Endothelial cell of umbilical vein (primary cell): Measurements from ENCODE around the gene SHISA6. TPM values are rescaled to one million over a fixed set of nuclear protein-coding genes. Genes with fewer than 3 reads are reported as not detected.

Experiments used
- BruUV-seq: library from RNA; stranded (reverse); fragments of 400-500 nt; replicated peaks from 2 replicates; lab custom pipeline; 2021; lab: Mats Ljungman, UMichigan
- CTCF ChIA-PET: fragments of 300-600, 350-600 bp; sonication (Branson Sonifier 250); formaldehyde crosslinking; loops from one replicate; lab custom pipeline; 2021; ENCODE audit warnings: antibody characterized with exemption, inconsistent platforms; lab: Charles Lee
- POLR2A ChIA-PET: fragments of 300-600, 350-600 bp; sonication (Branson Sonifier 250); formaldehyde crosslinking; loops from one replicate; lab custom pipeline; 2021; ENCODE audit warnings: antibody characterized with exemption, inconsistent platforms; lab: Charles Lee
- DNase-seq: peaks from one replicate; pipeline ENCODE4 v3.0.0-alpha.2; 2011; ENCODE audit warnings: low read depth, low spot score
- FAIRE-seq: peaks from 2 replicates; lab custom pipeline; 2011; peaks lifted over from hg19 to GRCh38; lab: Jason Lieb, UNC
- H2AFZ ChIP-seq: 2 replicates; pipeline ENCODE4 v1.6.0; 2012; ENCODE audit warnings: low read depth, low read length, control low read depth, inconsistent platforms
- H3K27ac ChIP-seq: 2 replicates; pipeline ENCODE4 v1.5.1; 2011; ENCODE audit warnings: low read depth, mild to moderate bottlenecking, control low read depth, low read length, moderate library complexity; ENCODE audit not compliant: insufficient read depth
- H3K27me3 ChIP-seq, 2 experiments: 2 replicates each; pipeline versions ENCODE4 v1.6.0 to v1.6.1; 2011; ENCODE audit warnings: low read length in 2 of 2, mixed read lengths in 1 of 2; ENCODE audit not compliant: control insufficient read depth in 2 of 2, insufficient read depth in 2 of 2
- H3K36me3 ChIP-seq, 2 experiments: 2 replicates in 1 of 2; 3 replicates in 1 of 2; pipeline ENCODE4 v1.5.1; 2011; ENCODE audit warnings: low read length in 2 of 2, mild to moderate bottlenecking in 1 of 2, moderate library complexity in 1 of 2; ENCODE audit not compliant: control insufficient read depth in 2 of 2, insufficient read depth in 2 of 2; ENCODE audit errors: extremely low read depth in 1 of 2
- H3K4me1 ChIP-seq: 3 replicates; pipeline ENCODE4 v1.5.1; 2011; ENCODE audit warnings: mild to moderate bottlenecking, low read length; ENCODE audit not compliant: control insufficient read depth, insufficient read depth; ENCODE audit errors: extremely low read depth
- H3K4me2 ChIP-seq: 2 replicates; pipeline ENCODE4 v1.6.1; 2011; ENCODE audit warnings: low read length, control low read depth, mixed read lengths; ENCODE audit not compliant: insufficient read depth
- H3K4me3 ChIP-seq, 3 experiments: fragments of 200-600 bp in 1 of 3; sonication (generic), shearing (Covaris generic) in 1 of 3; replicated peaks in 1 of 3; 2 replicates each; pipeline ENCODE4 v1.5.1; 2011 to 2016; ENCODE audit warnings: control low read depth in 3 of 3, low read length in 3 of 3, mild to moderate bottlenecking in 2 of 3, inconsistent platforms in 1 of 3, low read depth in 1 of 3, moderate library complexity in 1 of 3; ENCODE audit not compliant: insufficient read depth in 1 of 3
- H3K79me2 ChIP-seq: 2 replicates; pipeline ENCODE4 v1.6.0; 2012; ENCODE audit warnings: low read length, inconsistent platforms; ENCODE audit not compliant: control insufficient read depth, insufficient read depth
- H3K9ac ChIP-seq: replicated peaks from 2 replicates; pipeline ENCODE3; 2011; ENCODE audit warnings: low read length, control low read depth; ENCODE audit not compliant: insufficient read depth; ENCODE audit errors: extremely low read depth
- H3K9me1 ChIP-seq: replicated peaks from 3 replicates; pipeline ENCODE4 v1.6.0; 2011; ENCODE audit warnings: mild to moderate bottlenecking, low read length; ENCODE audit not compliant: control insufficient read depth, insufficient read depth; ENCODE audit errors: extremely low read depth
- H3K9me3 ChIP-seq: replicated peaks from 2 replicates; pipeline ENCODE4 v1.5.1; 2012; ENCODE audit warnings: low read length, inconsistent platforms; ENCODE audit not compliant: control insufficient read depth, insufficient read depth
- H4K20me1 ChIP-seq: replicated peaks from 2 replicates; pipeline ENCODE3; 2011; ENCODE audit warnings: mild to moderate bottlenecking, low read length; ENCODE audit not compliant: control insufficient read depth, insufficient read depth; ENCODE audit errors: extremely low read depth
- CTCF ChIP-seq, 2 donors: IDR thresholded peaks; 1 replicate in 1 of 2; 2 replicates in 1 of 2; pipeline ENCODE4 v1.5.1; 2011; ENCODE audit warnings: low read length in 2 of 2, mild to moderate bottlenecking in 2 of 2, moderate library complexity in 2 of 2, control low read depth in 1 of 2, inconsistent platforms in 1 of 2, low read depth in 1 of 2; ENCODE audit not compliant: insufficient read depth in 1 of 2; ENCODE audit errors: extremely low read depth in 1 of 2
- EZH2 ChIP-seq: IDR thresholded peaks from 2 replicates; pipeline ENCODE4 v1.6.1; 2012; ENCODE audit warnings: borderline replicate concordance, low read depth, mild to moderate bottlenecking, moderate library complexity, low read length, inconsistent platforms; ENCODE audit not compliant: severe bottlenecking
- FOS ChIP-seq: IDR thresholded peaks from 2 replicates; pipeline ENCODE4 v1.6.1; 2011; ENCODE audit warnings: mild to moderate bottlenecking, low read length, moderate library complexity, borderline replicate concordance; ENCODE audit not compliant: insufficient read depth
- GATA2 ChIP-seq: IDR thresholded peaks from 2 replicates; pipeline ENCODE4 v1.7.0; 2011; ENCODE audit warnings: low read depth, mild to moderate bottlenecking, moderate library complexity, mixed read lengths, low read length; ENCODE audit not compliant: insufficient read length, insufficient read depth
- JUN ChIP-seq: IDR thresholded peaks from 2 replicates; pipeline ENCODE4 v1.6.1; 2011; ENCODE audit warnings: borderline replicate concordance, low read depth; ENCODE audit not compliant: insufficient read length, insufficient read depth
- MAX ChIP-seq: IDR thresholded peaks from 2 replicates; pipeline ENCODE4 v1.6.1; 2011; ENCODE audit not compliant: insufficient read depth, insufficient read length
- MYC ChIP-seq: IDR thresholded peaks from one replicate; pipeline ENCODE4 v1.6.1; 2011; ENCODE audit warnings: mild to moderate bottlenecking, low read depth, low read length
- POLR2A ChIP-seq: IDR thresholded peaks from 2 replicates; pipeline ENCODE4 v1.6.1; 2012; ENCODE audit warnings: low read depth, mild to moderate bottlenecking, control low read depth, low read length
- POLR2AphosphoS5 ChIP-seq: IDR thresholded peaks from 2 replicates; pipeline ENCODE4 v1.6.1; 2012; ENCODE audit warnings: low read depth, mild to moderate bottlenecking, control low read depth, low read length, moderate library complexity; ENCODE audit not compliant: insufficient read depth
- dilution Hi-C: fragments of 300-500 bp; cut with MboI; formaldehyde crosslinking; loops from one replicate; pipeline ENCODE4 v1.15.0; 2019; ENCODE audit warnings: low sequenced_read_pairs; ENCODE audit not compliant: extremely low pct_ligation_motif_present
- intact Hi-C: fragments of 100-400 bp; cut with micrococcal nuclease; formaldehyde crosslinking; loops from one replicate; pipeline ENCODE4 v1.10.0; 2022
- polyA plus RNA-seq, 4 experiments: library from polyadenylated mRNA; depleted of rRNA in 3 of 4; stranded (reverse) in 3 of 4; unstranded in 1 of 4; fragments of >200 nt; gene quantifications; 2 replicates each; pipeline versions ENCODE4 v1.2.1 to v1.2.3, GENCODE V29; 2011 to 2012; ENCODE audit warnings: missing spikeins in 1 of 4
- total RNA-seq: library from RNA; stranded (reverse); gene quantifications from 2 replicates; pipeline ENCODE4 v1.2.3, GENCODE V29; 2021

Gene SHISA6
- total and polyA plus RNA-seq, 2 donors (not counting 3 experiments of a cell fraction or from before 2014, with no cell fraction given) = not detected

GRCh38 chr17:11287791-11288190, 46.8 kb downstream of the SHISA6 start:
- H4K20me1 ChIP-seq = no peaks in the 10 kb centered on the region
- dilution Hi-C loops = no loop called here
- TF ChIP-seq MAX (no peak), JUN (no peak), GATA2 (no peak), MYC (no peak), POLR2AphosphoS5 (no peak), CTCF (IDR thresholded peaks at IDR 0.05; ENCODE audit: extremely low read depth in 1 of 2, insufficient read depth in 1 of 2, low read depth in 1 of 2, low read length in 2 of 2) (no peak), EZH2 (no peak), FOS (no peak), POLR2A (no peak)
- H3K4me3 ChIP-seq = no peak overlapping the region
- H3K27ac ChIP-seq = no peak overlapping the region
- FAIRE-seq = no peak
- no peaks in the 10 kb centered on the region for H3K9me1 ChIP-seq
- POLR2A ChIA-PET = no interaction called here
- no peak for DNase-seq
- H3K79me2 ChIP-seq = no peaks in the 10 kb centered on the region
- H3K27me3 ChIP-seq = no peaks in the 10 kb centered on the region
- H3K36me3 ChIP-seq = no peaks in the 10 kb centered on the region
- H2AFZ ChIP-seq = no peak overlapping the region
- CTCF ChIA-PET = no interaction called here
- no peak overlapping the region for H3K9ac ChIP-seq
- H3K9me3 ChIP-seq = no peaks in the 10 kb centered on the region
- intact Hi-C loops = no loop called here
- no peaks in the 10 kb centered on the region for H3K4me1 ChIP-seq
- H3K4me2 ChIP-seq = no peak overlapping the region
- no TSS peak for BruUV-seq
